NCI-H2171 (cell line): ENCODE measurements around the gene ASB18.
"Not testable (repeated sequence)": the region's sequence is repeated elsewhere in the genome, so short reads cannot be mapped to it uniquely, and the experiment has no call there.

ENCODE experiments used
- DNase-seq: peaks from one replicate; lab custom pipeline; 2025; lab: John Stamatoyannopoulos, UW

ASB18 gene

DNA sequence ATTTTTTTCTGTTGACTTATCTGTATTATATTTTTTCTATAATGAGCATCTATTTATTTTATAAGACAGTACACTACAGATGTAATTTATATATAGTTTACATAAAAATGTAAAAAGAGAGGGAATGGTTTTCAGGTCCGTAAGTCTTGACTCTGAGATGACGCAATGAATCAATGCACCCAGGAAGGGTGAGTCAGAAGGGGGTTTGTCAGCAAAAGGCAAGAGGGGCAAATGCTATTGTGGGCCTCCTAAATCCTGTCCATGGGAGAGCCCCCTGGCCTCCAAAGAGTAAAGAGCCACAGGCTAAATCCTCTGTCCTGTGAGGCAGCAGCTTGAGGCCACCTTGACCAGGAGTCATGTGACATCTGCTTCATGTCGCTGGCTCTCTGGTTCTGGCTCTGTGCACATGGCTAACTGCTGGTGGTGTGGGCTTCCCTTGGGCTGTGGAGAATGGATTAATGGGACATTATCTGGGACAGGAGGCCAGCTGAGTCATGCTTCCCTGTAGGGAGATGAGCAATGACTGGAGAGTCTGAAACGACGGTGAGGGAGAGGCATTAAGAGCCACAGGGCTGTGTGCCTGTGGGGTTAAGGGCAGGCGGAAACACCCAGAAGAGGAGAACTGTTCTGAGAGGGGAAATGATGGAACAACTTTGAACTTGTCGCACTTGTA, 22.8 kb upstream of the ASB18 start:
- DNase-seq: no peak

DNA sequence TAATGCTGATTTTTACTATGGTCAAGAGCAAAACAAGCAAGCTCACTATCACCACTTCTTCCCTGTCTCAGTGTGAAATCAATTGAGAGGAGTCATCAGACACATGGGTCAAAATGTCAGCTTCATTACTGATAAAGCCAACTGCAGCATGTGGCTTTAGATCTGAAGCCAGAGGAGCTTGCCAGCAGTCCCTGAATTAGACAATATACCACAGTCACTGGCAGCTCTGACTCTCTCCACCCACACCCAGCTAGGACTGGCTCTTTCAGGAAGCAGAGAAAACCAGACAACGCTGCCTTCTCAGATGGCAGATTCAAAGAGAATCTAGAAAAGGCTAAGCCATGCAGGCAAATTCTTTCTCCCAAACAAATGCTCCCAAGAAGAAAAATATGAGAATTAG, 20.0 kb upstream of the ASB18 start:
- no peak for DNase-seq

DNA sequence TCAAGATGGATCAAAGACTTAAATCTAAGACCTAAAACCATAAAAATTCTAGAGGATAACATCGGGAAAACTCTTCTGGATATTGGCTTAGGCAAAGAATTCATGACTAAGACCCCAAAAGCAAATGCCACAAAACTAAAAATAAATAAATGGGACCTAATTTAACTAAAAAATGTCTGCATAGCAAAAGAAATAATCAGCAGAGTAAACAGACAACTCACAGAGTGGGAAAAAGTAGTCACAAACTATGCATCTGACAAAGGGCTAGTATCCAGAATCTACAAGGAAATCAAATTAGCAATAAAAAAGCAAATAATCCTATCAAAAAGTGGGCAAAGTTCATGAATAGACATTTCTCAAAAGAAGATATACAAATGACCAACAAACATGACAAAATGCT, 18.2 kb upstream of the ASB18 start:
- no peak for DNase-seq

DNA sequence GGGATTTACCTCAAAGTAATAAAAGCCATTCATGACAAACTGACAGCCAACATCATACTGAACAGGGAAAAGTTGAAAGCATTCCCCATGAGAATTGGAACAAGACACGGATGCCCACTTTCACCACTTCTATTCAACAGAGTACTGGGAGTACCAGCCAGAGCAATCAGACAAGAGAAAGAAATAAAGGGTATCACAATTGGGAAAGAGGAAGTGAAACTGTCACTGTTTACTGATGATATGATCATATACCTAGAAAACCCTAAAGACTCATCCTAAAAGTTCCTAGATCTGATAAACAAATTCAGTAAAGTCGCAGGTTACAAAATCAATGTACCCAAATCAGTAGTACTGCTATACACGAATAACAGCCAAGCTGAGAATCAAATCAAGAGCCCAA, 17.2 kb upstream of the ASB18 start:
- no peak for DNase-seq

DNA sequence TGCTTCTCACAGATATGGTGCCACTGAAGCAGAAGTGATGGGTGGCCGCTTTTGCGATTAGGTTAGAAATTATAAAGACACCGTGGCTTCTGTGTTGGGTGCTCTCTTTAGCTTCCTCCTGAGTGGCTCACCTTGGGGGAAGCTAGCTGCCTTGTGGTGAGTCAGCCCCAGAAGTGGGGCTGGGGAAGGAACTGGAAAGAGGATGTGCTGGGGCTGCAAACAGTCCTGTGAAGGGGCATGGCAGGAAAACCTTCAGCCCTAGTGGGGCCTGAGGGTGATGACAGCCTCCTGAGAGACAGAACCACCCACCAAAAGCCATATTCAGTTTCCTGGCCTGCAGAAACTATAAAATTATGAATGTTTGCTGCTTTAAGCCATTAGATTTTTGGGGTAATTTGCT, 8.9 kb upstream of the ASB18 start:
- DNase-seq: no peak

DNA sequence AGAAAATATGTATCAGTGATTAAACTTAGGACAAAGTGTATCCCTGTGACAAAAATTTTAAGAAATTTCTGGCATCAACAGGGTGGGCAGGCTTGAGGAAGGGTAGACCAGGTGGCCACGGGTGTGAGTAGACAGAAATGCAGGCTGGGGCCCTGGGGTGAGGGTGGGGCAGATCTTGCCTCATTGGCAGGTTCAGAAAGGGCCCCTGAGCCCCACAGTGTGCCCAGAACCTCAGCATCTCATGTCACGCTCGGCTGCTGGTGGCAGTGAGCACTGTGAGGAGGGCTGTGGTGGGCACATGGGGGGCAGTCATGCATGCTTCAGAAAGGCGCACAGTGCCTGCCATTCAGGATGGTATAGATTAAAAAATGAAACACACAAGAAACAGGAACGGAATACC, 7.6 kb upstream of the ASB18 start:
- no peak for DNase-seq

DNA sequence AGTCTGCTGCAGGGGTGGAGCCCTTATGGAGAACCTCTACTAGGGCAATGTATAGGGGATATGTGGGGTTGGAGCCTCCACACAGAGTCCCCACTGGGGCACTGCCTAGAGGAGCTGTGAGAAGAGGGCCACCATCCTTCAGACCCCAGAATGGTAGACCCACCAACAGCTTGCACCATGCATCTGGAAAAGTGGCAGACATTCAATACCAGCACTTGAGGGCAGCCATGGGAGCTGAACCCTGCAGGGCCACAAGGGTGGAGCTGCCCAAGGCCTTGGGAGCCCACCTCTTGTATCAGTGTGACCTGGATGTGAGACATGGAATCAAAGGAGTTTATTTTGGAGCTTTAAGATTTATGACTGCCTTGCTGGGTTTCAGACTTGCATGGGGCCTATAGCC, 5.7 kb upstream of the ASB18 start:
- not testable (repeated sequence) for DNase-seq

DNA sequence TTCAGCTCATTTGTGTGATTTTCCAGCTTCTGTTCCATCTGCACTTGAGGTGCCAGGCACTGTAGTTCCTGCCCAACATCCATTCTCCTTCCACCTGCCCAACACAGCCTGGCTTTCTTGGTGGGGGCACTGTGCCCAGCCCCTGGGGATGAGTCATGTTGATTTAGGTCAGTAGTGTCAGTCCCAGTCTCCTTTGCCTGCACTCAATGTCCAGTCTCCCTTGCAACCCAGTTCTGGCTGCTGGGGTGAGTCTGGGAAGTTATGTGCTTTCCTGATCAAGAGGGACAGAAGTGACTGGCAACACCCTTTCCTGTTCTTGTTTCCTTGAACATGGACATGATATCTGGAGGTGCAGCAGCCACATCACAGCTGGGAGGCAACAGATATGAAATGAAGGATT, 1.5 kb upstream of the ASB18 start:
- no peak for DNase-seq

DNA sequence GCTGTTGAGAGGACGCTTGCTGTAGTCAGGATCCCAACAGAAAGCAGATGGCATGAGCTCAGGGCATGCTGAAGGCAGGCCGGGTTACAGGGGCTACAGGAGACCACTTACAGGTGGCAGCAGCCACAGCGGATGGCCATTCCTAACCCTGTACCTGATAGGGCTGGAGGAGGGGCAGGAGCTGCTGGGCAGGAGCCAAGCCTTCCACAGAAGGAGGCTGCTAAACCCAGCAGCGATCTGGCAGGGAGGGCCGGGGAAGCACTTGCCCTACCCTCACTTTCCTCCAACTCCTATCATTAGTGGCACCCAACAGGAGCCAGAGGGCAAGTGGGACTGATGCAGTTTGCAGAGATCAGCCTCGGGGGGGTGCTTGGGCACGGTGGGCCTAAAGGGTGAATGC, 2.0 kb downstream of the ASB18 start:
- DNase-seq: no peak

DNA sequence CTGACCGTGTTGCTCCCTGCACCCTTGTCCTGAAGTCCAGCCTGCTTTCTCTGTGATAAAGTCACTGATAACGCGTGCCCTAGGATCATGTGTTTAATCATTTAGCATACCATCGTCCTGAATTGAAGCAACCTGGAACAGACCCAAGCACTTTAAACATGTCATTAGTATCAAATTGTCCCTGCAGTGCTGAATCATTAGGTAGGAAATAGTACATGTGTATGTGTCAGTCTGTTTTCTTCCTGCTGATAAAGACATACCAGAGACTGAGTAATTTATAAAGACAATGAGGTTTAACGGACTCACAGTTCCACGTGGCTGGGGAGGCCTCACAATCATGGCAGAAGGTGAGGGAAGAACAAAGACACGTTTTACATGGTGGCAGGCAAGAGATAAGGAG, 2.8 kb downstream of the ASB18 start:
- DNase-seq: no peak

DNA sequence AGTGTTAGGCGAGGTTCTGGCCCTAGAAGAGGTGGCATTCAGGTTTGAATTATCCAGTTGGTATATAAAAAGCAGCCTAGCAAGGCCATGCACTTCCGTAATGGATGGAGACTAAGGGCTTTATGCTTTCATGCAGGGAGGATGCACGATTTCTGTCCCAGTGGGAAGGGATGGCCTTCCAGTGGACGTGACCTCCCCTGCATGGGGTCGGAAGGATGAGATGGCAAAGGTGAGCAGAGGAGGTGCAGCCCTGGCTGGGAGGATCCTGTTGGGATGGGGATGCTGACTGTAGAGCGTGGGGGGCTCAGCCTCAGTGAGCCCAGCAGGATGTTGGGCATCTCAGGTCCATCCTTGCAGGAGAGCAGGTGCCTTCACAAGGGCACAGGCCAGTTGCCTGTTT, 4.8 kb downstream of the ASB18 start:
- DNase-seq: no peak

DNA sequence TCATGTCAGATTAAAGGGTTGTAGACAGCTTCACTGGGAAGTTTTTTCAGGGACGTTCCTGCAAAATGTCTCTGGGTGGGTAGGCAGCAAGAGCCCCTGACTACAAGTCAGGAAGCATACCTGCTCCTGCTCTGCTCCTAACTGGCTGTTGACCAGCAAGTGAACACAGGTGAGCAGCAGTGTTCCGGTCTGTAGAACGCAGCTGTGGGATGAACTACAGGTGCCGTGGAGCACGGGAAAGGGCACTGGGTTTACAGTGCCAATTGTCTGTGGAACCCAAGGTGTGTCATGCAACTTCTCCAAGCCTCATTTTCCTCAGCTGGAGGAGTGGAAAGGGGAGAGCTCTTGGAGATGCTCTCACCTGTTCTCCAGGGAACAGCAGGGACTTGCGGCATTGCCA, 6.6 kb downstream of the ASB18 start:
- no peak for DNase-seq

DNA sequence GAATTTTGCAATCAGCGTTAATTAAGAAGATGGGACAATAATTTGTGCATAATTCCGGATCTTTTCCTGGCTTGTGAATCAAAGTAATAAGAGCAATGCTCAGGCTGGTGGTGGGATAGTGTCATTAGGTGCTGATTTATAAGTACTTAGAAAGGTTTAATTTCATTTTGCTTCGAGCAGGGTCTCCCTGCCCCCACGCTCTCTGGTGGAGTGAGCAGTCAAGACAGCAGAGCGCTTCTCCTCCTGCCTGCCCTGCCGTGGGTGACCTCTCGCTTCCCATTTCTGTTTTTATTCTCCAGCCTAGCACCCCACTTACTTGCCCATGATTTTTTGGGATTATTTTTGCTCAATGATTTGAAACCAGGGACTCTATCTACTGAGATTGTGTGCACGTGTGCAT, 7.1 kb downstream of the ASB18 start:
- DNase-seq: no peak

DNA sequence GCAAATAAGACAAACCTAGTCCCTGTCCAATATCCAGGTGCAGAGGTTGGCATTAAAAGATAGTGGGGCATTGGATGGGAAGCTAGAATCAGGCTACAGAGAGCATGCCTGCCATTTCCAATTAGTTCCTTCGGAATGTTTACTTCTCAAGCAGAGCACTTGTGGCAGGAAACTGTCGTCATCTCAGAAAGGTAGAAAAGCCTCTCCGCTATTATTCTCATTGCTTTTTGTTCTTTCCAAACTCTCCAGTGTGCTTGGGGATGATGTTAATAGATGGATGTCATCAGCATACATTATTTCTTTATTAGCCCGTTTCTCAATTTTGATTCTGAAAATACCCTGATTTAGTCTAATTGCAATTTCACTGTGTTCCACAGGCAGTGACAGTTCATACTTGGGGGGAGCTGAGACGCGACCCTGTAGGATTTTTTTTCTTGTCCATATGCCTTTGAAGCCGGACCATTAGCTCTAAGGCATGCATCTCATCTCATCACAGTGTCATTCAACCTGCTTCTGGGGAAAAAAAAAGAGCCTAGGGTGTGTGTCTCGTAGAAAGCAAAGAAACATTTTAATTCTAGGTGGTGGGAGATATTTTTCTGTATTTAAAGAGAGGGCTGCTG, 7.7 kb downstream of the ASB18 start:
- no peak for DNase-seq

DNA sequence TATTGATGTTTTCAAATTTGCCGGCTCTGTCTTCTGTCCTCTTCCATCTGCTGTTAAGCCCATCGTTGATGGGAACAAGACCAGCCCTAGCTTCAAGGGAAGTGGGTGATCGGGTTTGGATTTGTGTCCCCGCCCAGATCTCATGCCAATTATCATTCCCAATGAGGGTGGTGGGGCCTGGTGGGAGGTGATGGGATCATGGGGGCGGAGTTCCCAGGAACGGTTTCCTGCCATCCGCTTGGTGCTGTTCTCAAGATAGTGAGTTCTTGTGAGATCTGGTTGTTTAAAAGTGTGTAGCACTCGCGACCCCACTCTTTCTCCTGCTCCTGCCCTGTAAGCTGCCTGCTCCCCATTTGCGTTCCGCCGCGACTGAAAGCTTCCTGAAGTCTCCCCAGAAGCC, 9.5 kb downstream of the ASB18 start:
- no peak for DNase-seq

DNA sequence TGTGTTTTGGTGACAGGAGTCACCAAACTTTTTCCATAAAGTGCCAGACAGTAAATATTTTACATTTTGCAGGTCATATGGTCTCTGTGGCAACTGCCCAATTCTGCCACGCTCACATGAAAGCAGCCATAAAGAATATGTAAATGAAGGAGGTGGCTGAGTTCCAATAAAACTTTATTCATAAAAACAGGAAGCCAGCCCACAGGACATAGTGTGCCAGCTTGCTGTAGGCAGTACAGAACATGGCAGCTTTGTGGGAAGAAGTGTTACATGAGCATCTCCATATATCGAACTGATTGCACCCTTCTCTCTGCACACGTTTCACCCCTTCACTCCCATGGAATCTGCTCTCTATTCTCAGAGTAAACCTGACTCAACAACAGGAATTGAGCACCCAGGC, 10.2 kb downstream of the ASB18 start:
- DNase-seq: no peak

DNA sequence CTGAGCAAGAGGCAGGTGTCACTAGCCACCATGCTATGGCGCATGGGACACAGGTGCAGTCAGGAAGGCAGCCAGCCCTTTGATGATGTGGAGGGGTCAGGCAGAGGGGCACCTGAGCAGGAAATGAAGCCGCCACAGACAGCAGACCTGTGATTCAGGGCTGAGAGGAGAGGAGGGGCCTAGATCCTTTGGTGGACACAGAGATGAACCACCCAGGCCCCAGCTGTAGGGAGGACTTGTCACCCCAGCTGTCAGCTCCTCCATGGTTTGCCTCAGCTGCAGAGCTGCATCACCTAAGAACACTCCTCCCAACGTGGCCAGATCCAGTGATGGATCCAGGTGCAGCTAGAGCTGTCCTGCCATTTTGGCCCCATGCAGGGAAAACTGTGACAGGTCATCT, 11.6 kb downstream of the ASB18 start:
- DNase-seq: no peak

DNA sequence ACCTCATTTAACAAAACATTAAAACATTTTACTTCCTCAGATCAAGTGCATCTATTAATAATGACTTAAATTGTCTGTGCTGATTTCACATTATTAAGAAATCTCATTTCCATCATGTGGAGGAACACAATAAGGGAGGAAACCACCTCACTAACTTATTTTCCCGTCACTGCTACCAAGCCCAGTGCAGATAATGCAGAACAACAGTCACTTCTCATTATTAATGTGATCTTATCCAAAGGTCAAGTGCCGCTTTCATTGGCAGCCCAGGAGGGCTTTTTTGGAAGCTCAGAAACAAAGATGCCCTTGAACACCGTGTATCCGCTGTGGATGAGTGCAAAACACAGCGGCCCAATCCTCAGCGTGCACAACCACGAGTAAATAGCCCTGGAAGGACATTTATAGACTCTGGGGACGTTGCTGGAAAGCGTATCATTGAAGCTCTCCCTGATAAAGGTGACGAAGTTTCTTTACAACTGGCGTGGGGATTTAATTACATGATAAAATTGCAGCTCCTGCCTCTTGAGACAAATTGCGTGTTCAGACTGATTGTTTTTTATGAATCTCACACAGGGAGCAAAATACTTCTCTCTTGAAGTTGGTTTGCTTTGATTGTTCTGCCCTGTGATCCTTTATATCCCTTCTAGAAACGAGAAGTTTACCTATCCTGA, 13.2 kb downstream of the ASB18 start:
- no peak for DNase-seq

DNA sequence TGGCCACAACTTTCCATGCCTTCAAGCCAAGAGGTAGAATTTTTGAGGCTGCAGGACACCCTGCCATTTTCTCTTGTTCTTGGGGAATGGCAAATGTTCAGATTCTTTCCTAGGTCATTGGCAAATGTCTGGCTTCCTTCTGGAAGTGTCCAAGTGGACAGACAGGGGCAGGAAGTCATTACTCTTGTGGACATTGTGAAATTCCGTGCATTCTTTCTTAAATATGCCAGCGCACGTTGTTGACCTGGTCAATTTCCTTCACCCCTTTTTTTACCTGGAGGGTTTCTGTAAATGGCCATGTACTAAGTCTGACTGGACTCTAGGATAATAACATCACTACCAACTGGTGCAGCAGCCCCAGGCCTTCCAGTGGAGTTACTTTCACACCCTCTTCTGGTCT, 13.9 kb downstream of the ASB18 start:
- no peak for DNase-seq

DNA sequence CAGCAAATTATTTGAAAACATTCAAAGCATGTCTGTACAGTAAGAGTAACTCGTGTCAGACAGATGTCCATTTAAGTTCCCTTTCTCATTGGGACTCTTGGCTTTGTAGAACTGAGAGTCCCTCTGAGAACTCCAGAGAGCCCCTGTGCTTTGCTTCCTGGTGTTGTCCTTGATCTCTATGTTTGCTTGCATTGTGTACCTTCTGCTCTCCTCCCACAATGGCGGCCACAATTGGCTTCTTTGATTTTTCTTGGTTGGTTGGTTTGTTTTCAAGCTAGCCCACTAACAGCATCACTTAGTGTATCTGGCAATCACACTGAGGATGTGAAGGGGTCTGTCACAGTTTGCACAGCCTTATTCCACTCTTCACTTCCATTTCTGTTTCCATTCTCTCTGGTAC, 15.1 kb downstream of the ASB18 start:
- no peak for DNase-seq

DNA sequence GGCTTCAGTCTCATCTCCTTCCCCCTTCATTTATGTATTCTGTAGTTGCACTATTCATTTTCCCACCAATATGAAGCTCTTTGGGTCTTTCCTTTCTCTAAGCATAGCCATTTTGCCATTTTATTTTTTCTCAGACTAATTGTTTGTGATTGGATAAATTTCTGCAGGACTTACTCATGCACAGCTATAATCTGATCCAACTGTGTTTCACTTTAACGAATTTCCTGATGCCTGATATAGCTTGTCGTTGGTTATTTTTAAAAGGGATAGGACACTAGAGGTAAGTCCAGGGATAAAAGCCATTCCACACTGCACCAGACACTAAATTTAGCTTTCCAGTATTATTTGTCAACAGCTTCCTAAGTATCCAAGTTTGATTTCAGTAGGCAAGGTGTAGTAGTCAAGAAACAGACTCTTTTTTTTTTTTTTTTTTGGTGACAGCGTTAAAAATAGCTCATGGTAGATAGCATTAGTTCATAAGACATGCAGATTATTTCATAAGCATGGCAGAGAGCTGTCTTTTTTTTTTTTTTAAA, 17.4 kb downstream of the ASB18 start:
- DNase-seq: no peak

DNA sequence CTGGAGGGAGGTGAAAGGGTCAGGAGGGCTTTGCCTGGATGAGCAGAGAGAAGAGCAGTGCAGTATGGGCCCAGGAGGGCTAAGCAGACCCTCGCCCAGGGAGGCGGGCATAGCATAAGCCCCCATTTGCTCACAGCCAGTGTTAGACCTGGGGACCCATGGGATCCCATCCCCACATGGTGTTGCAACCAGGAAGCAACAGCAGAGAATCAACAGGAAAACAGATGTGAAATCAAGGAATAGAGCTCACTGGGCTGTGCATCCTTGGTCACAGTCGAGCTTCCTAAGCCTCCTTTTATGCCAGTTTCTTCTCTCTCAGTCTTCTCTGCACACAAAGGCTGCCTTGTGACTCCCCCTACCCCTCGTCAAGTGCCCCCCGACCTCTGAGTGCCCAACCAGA, 19.9 kb downstream of the ASB18 start:
- DNase-seq: no peak

DNA sequence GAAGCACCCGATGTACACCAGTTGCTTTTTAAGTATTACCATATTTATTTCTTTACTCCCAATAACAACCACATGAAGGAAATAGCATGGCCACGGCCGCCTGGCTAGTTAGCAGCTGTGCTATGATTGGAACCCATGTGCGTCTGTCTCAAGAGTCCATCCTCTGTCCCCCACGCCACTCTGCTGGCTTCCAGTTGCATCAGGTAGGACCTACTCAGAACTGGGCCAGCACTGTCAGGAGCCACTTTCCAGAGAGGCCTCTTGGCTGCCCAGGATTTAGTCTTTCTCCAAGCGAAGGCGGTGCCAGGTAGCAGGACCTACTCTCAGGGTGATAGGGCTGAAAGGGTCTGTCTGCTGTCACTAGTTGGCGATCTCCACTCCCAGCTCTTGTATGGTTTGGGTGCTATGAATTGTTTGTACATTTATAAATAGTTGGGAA, 22.1 kb downstream of the ASB18 start:
- DNase-seq: no peak
